Fibroblast of skin of right quadriceps (primary cell): ENCODE data around the gene PCTP.

Source experiments
- DNase-seq: peaks from one replicate; pipeline ENCODE4 v3.0.0-alpha.2; 2013

The PCTP gene

GRCh38 chr17:55750750-55751657, at the start of gene PCTP:
TSS of gene PCTP (plus strand) at chr17:55751051. CDS start at chr17:55751104, 53 bp downstream.
- peak; percentile 86 for DNase-seq

GRCh38 chr17:55702150-55702549, 48.7 kb upstream of the PCTP start:
- DNase-seq = no peak

- no peak for DNase-seq
Measured at GRCh38 chr17:55704401-55704800, 46.5 kb upstream of the PCTP start.

GRCh38 chr17:55705847-55706246, 45.0 kb upstream of the PCTP start:
- no peak for DNase-seq

GRCh38 chr17:55706808-55707773, 43.8 kb upstream of the PCTP start:
- no peak for DNase-seq

GRCh38 chr17:55708175-55708974, 42.5 kb upstream of the PCTP start:
- DNase-seq = no peak

GRCh38 chr17:55709440-55709839, 41.4 kb upstream of the PCTP start:
- no peak for DNase-seq

GRCh38 chr17:55709984-55710383, 40.9 kb upstream of the PCTP start:
- DNase-seq = no peak

- peak; percentile 38 for DNase-seq
Measured at GRCh38 chr17:55710410-55710809, 40.4 kb upstream of the PCTP start.

- no peak for DNase-seq
Measured at GRCh38 chr17:55710829-55711496, 39.9 kb upstream of the PCTP start.

- no peak for DNase-seq
Measured at GRCh38 chr17:55717432-55717831, 33.4 kb upstream of the PCTP start.

- DNase-seq = peak; percentile 68
Measured at GRCh38 chr17:55717898-55718735, 32.7 kb upstream of the PCTP start.

- DNase-seq = no peak
Measured at GRCh38 chr17:55720919-55721836, 29.7 kb upstream of the PCTP start.

- DNase-seq = no peak
Measured at GRCh38 chr17:55722016-55722736, 28.7 kb upstream of the PCTP start.

- peak; percentile 94 for DNase-seq
Measured at GRCh38 chr17:55722742-55723487, 27.9 kb upstream of the PCTP start, which contains the start of gene TMEM100. TSS of gene TMEM100 (minus strand) at chr17:55722864. CDS start at chr17:55721070, 1,794 bp downstream.

GRCh38 chr17:55723488-55723848, 27.4 kb upstream of the PCTP start:
- DNase-seq = no peak

- peak; percentile 98 for DNase-seq
Measured at GRCh38 chr17:55726440-55726839, 24.4 kb upstream of the PCTP start.

GRCh38 chr17:55727275-55727674, 23.6 kb upstream of the PCTP start:
- no peak for DNase-seq
